H1 (cell line): ENCODE results near the gene PLXNA4. TPM values are rescaled to one million over a fixed set of nuclear protein-coding genes. Genes with fewer than 3 reads are reported as not detected.

Experiments used
- JUND ChIP-seq: IDR thresholded peaks from 2 replicates; pipeline ENCODE4 v1.6.1; 2011; ENCODE audit warnings: mild to moderate bottlenecking, improper control_type of control experiment, low read length
- RNF2 ChIP-seq: fragments of 200-900, 300-1000 bp; sonication (generic); IDR thresholded peaks from 2 replicates; pipeline ENCODE4 v1.7.1; 2016; ENCODE audit warnings: borderline replicate concordance, low read depth, mild to moderate bottlenecking, antibody characterized with exemption, low read length; ENCODE audit not compliant: poor library complexity, severe bottlenecking; ENCODE audit errors: missing control alignments
- TAF7 ChIP-seq: optimal IDR thresholded peaks from 2 replicates; pipeline ENCODE3; 2011; ENCODE audit warnings: low read depth, mild to moderate bottlenecking, inconsistent platforms, low read length, moderate library complexity, borderline replicate concordance
- polyA plus RNA-seq, 7 experiments: library from polyadenylated mRNA; depleted of rRNA in 3 of 7; stranded (reverse) in 5 of 7; unstranded in 2 of 7; fragments of >200 nt in 5 of 7; fragments of 200-250 nt in 2 of 7; gene quantifications; 1 replicate in 5 of 7; 2 replicates in 1 of 7; 4 replicates in 1 of 7; pipeline versions ENCODE4 v1.2.1 to v1.2.3, GENCODE V29; 2011 to 2013; ENCODE audit warnings: missing spikeins in 2 of 7, mixed read lengths in 2 of 7
- total RNA-seq: library from RNA; stranded (reverse); fragmentation: NEBNext Ultra II Directional; extraction: Animal tissue kit (Norgen Biotek cat#: 25700); gene quantifications from 2 replicates; pipeline ENCODE4 v1.2.1, GENCODE V29; 2021

The PLXNA4 gene
- total and polyA plus RNA-seq, 2 of the 8 experiments (the other 6 are each of a cell fraction or from before 2014, with no cell fraction given) = 0.76 to 0.79 TPM

GRCh38 chr7:132211971-132212370, 364.3 kb downstream of the PLXNA4 start (continued):
- TF ChIP-seq RNF2 = no peak
- no peak for TF ChIP-seq JUND
- TF ChIP-seq TAF7 = no peak
